Measurements from ENCODE around the gene TLCD4. TPM values are rescaled to one million over a fixed set of nuclear protein-coding genes. Genes with fewer than 3 reads are reported as not detected.
"Not testable (repeated sequence)": the region's sequence is repeated elsewhere in the genome, so short reads cannot be mapped to it uniquely, and the experiment has no call there.

The TLCD4 gene
- total and polyA plus RNA-seq, 8 donors, result 1.6 to 20.1 (median 7.7) TPM

DNA sequence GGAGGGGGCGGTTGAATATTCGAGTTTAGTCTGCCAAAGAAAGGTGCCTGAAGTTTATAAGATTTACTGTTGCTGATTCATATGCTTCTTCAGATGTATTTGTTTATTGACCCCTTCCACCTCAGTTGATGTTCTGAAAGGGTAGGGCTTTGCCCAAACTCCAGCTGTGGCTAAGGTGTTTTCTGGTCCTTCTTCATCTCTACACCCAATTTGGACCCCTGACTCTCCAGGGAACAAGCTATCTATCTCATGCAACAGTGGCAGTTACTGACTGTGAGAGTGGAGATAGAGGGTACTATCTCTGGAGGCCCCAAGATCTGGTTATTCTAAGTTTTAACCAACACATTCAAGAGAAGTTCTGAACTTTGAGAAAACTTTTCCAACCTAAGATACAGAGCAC lies 31.8 kb upstream of the TLCD4 start:
- DNase-seq, result no peak
- Histone ChIP-seq H3K9me3 (peaks cover 0 to 4% (median 0%) of the 10 kb centered on the region in 4 donors), H3K27me3 (no peaks in the 10 kb centered on the region), H3K36me3 (no peaks in the 10 kb centered on the region), H3K27ac (no peak overlapping the region), H3K4me1 (peaks cover 0 to 16% (median 0%) of the 10 kb centered on the region in 4 donors), H3K4me3 (no peak overlapping the region)
- 57 to 68% (median 64%) methylated on average over 2 of the region's 2 CpGs for WGBS, 5 donors
- intact Hi-C loops (cut with DNase I; ENCODE audit: low total_unique reads), result loop anchor here (10.0 kb wide), 1 partner anchor 149 kb away; the partner anchor contains the start of gene RWDD3
- TF ChIP-seq EP300 (IDR thresholded peaks at IDR 0.05) (no peak), POLR2A (IDR thresholded peaks at IDR 0.05) (no peak), CTCF (IDR thresholded peaks at IDR 0.05) (no peak), POLR2AphosphoS5 (IDR thresholded peaks at IDR 0.05) (no peak)

DNA sequence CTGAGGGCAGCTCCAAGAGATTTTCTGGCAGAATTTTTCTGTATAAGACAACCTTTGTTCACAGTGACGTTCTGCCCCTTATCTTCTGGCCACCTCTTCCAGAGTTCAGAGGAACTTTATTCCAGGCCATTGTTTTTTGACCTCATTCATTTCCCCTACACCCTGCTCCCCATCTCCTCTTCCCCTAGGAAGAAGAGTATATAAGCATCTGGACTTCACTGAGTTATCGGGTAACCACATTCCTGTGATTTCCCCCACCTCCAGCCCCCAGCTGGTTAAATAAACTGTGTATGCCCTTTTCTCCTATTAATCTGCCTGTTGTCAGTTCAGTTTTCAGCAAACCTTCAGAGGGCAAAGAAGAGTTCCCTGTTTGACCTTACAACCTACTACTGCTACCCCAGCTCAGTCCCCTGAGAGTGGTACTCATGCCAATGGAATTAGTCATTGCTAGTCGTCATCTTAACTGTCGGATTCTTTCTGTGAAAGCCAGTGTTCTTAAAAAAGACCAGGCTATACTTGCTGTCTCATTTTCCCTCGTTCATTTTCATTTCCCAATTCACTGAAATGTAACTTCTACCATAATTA lies 30.1 kb upstream of the TLCD4 start:
- Histone ChIP-seq H3K4me3 (no peak overlapping the region), H3K27me3 (no peaks in the 10 kb centered on the region), H3K36me3 (no peaks in the 10 kb centered on the region), H3K9me3 (peaks cover 0 to 4% (median 0%) of the 10 kb centered on the region in 4 donors), H3K27ac (peak overlapping the region in 2 of 5 donors; percentile 15 to 63), H3K4me1 (peaks cover 0 to 16% (median 0%) of the 10 kb centered on the region in 4 donors)
- DNase-seq, result peak in 1 of 2 donors; percentile 70
- intact Hi-C loops (cut with DNase I; ENCODE audit: low total_unique reads), result loop anchor here (10.0 kb wide), 1 partner anchor 148 kb away; the partner anchor contains the start of gene RWDD3
- WGBS, 5 donors, result 24 to 35% (median 32%) methylated on average over 5 of the region's 5 CpGs
- TF ChIP-seq POLR2AphosphoS5 (IDR thresholded peaks at IDR 0.05) (no peak), EP300 (IDR thresholded peaks at IDR 0.05) (no peak), CTCF (IDR thresholded peaks at IDR 0.05) (no peak), POLR2A (IDR thresholded peaks at IDR 0.05) (no peak)

GRCh38 chr1:95088303-95088702 lies 28.9 kb upstream of the TLCD4 start:
- no peak overlapping the region for H3K4me3 ChIP-seq
- no peak for DNase-seq
- intact Hi-C loops (cut with DNase I; ENCODE audit: low total_unique reads), result loop anchor here (10.0 kb wide), 1 partner anchor 146 kb away; the partner anchor contains the start of gene RWDD3
- H3K9me3 ChIP-seq, result peaks cover 0 to 4% (median 0%) of the 10 kb centered on the region in 4 donors
- H3K36me3 ChIP-seq, result no peaks in the 10 kb centered on the region
- TF ChIP-seq POLR2A (IDR thresholded peaks at IDR 0.05) (no peak), CTCF (IDR thresholded peaks at IDR 0.05) (no peak), POLR2AphosphoS5 (IDR thresholded peaks at IDR 0.05) (no peak), EP300 (IDR thresholded peaks at IDR 0.05) (no peak)
- no peaks in the 10 kb centered on the region for H3K27me3 ChIP-seq
- no peak overlapping the region for H3K27ac ChIP-seq
- 75 to 88% (median 84%) methylated on average over 1 of the region's 1 CpG for WGBS, 5 donors
- peaks cover 0 to 16% (median 0%) of the 10 kb centered on the region in 4 donors for H3K4me1 ChIP-seq

DNA sequence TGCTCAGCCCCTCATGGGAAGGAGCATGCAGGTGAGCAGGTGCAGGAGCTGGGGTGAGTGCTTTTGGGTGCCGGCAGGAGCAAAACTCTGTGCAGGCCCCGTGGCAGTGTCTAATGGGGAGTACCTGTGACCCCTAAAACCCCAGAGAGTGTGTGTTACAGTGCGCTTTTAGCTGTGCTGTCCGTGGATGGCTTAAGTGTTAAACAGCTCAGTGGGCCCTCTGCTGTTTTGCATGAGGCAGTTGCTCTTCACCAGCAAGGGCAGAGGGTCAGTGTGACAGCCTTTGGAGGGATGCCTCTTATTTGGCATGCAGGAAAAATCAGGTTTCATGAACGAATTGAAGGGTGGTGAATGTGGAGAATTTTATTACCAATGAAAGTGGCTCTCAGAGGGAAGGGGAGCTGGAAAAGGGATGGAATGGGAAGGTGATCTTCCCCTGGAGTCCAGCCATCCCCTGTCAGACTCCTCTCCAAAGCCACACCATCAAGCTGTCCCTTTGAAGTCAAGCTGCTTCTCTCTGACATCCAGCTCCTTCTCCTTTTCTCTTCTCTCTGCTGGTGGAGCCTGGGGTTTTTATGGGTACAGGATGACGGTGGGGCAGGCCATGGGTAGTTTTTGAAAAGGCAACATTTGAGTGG lies 27.4 kb upstream of the TLCD4 start:
- WGBS, 5 donors, result 83 to 94% (median 89%) methylated on average over 6 of the region's 6 CpGs
- Histone ChIP-seq H3K27me3 (no peaks in the 10 kb centered on the region), H3K27ac (no peak overlapping the region), H3K36me3 (no peaks in the 10 kb centered on the region), H3K4me1 (peaks cover 0 to 12% (median 0%) of the 10 kb centered on the region in 4 donors), H3K4me3 (no peak overlapping the region), H3K9me3 (peaks cover 0 to 4% (median 0%) of the 10 kb centered on the region in 4 donors)
- intact Hi-C loops (cut with DNase I; ENCODE audit: low total_unique reads), result loop anchor here (10.0 kb wide), 1 partner anchor 145 kb away; the partner anchor contains the start of gene RWDD3
- DNase-seq, result no peak
- TF ChIP-seq CTCF (IDR thresholded peaks at IDR 0.05) (no peak), POLR2A (IDR thresholded peaks at IDR 0.05) (no peak), POLR2AphosphoS5 (IDR thresholded peaks at IDR 0.05) (no peak), EP300 (IDR thresholded peaks at IDR 0.05) (no peak)

GRCh38 chr1:95091290-95091689 lies 25.9 kb upstream of the TLCD4 start:
- H3K36me3 ChIP-seq; H3K4me3 ChIP-seq; H3K9me3 ChIP-seq; H3K27ac ChIP-seq; H3K27me3 ChIP-seq; intact Hi-C loops (cut with DNase I; ENCODE audit: low total_unique reads); DNase-seq: not testable (repeated sequence)
- 66 to 90% (median 78%) methylated on average over 4 to 28 of the region's 28 CpGs for WGBS, 5 donors
- peaks cover 0 to 10% (median 0%) of the 10 kb centered on the region in 4 donors for H3K4me1 ChIP-seq

GRCh38 chr1:95092891-95093290 lies 24.3 kb upstream of the TLCD4 start:
- H3K4me3 ChIP-seq; intact Hi-C loops (cut with DNase I; ENCODE audit: low total_unique reads); H3K36me3 ChIP-seq; DNase-seq; H3K9me3 ChIP-seq; H3K27ac ChIP-seq; H3K4me1 ChIP-seq; H3K27me3 ChIP-seq: not testable (repeated sequence)

Measured in stomach (tissue), 9 donors.